ENCODE results near the gene EIF1.

EIF1 gene

DNA sequence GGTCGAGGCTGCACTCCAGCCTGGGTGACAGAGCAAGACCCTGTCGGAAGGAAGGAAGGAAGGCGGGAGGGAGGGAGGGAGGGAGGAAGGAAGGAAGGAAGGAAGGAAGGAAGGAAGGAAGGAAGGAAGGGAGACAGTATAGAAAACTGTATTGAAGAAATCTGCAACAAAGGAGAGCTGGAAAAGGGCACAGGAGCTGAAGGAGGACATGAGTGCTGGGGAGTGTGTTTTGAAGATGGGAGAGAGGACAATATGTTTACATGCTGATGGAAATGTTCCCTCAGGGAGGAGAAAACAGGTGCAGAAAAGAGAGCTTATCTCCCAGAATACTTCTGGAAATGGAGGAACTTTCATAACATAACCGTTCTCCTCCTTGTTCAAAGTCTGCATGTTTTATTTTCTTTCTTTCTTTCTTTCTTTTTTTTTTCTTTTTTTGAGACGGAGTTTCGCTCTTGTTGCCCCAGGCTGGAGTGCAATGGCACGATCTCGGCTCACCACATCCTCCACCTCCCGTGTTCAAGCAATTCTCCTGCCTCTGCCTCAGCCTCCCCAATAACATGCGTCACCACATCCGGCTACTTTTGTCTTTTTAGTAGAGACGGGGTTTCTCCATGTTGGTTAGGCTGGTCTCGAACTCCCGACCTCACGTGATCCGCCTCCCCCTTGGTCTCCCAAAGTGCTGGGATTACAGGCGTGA, 48.4 kb downstream of the EIF1 start:
- DNase-seq (ENCODE audit: low read depth) = no peak

DNA sequence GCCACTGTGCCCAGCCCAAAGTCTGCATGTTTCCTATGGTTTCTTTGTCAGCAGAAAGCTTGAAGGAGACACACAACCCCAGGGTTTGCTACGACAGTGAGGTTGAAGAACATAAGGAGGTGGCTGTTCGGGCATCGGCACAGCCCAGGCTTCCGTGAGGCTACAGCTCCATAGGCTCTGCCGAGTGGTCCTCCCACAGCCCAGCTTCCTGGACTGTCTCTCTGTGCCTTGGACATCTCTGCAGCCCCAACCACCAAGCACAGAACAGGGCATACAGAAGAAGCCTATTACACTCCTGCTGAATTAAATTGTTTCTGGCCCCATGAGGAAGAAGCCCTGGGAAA, 49.0 kb downstream of the EIF1 start:
- DNase-seq (ENCODE audit: low read depth) = no peak

DNA sequence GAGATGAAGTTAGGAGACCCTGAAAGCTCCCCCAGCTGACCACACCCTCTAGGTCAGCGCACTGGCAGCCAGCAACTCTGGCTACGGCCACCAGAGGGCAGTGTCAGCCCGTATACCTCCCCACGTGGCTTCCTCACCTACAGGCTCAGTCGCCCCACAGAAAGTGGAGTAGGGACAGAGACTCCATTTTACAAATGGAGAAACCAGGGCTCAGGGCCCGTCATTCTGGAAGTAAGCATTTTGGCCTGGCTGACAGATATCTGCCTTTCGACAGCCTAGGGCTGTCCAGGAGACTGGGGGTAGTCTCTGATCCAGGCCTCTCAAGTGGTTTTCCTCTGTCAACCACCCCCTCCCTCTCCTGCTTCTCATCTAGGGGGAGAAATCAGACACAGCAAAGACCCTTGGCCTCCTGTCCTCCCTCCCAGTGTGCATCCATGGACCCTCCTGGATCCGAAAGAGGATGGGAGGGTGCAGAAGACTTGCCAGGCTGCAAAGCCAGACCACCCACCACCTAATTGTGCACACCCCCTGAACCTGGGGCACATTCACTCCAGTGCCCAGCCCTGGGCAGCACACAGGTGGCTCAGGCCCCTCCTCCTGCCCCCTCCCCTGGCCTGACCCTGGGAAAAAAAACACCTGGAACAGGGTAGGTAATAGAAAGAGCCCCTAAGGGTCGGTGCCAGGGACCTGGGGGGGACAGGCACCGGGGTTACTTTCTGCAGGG, 49.6 kb downstream of the EIF1 start:
- peak; percentile 59 for DNase-seq (ENCODE audit: low read depth)

DNA sequence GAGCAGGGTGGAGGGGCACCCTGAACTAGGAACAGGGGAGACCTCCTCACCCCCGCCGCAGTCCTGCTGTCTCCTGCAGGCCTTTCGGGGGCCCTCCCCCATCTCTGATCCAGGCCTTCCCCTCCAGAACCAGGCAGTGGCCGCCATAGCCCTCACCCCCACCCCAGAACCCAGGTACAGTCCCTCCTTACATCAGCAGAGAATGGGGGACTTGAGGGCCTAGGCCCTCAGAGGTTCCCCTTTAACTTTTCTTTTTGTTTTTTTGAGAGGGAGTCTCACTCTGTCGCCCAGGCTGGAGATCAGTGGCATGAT, 50.1 kb downstream of the EIF1 start:
- DNase-seq (ENCODE audit: low read depth) = no peak

DNA sequence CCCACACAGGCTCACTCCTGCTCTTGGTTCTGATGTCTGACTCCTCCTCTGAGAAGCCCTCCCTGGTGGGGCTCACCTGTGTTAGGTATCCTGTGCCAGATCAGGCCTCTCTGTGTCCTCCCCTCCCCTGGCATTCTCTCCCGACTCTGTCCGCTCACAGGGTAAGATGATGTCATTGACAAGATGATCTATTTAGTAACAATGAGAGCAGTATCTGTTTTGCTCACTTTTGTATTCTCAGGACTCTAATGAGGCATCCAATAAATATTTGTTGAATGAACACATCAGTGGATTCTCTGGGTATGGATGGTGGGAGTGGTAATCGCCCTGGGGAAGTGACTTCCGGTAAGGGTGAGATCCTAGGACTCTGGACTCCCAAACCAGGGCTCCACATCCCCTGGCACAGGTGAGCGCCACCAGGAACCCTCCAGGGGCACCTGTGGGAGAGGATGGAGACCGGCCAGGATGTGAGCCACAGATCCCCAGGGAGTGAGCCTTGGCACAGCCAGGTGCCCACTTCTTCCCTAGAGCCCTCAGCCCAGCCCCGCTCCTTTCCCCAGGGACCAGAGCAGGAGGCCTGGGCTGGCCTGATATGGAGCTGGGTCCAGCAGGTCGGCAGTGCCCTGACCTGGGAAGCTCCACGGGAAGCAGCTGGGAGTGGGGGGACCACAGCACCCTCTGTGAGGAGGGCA, 51.1 kb downstream of the EIF1 start:
- no peak for DNase-seq (ENCODE audit: low read depth)

DNA sequence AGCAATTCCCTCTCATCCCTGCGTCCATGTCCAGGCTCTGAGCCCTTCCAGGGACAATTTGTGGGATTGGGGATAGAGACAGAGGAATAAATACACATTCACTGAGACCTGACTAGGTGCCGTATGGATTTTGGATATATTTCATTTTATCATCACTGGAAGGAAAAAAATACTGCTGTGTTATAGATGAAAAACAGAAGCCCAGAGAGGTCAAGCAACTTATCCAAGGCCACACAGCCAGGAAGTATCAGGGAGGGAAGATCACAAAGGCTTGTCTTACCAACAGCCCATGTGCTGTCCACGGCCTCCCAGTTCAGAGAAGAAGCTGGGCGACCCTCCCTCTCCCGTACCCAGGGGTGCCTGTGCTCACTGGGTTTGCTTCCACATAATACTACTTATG, 51.8 kb downstream of the EIF1 start:
- DNase-seq (ENCODE audit: low read depth) = no peak

DNA sequence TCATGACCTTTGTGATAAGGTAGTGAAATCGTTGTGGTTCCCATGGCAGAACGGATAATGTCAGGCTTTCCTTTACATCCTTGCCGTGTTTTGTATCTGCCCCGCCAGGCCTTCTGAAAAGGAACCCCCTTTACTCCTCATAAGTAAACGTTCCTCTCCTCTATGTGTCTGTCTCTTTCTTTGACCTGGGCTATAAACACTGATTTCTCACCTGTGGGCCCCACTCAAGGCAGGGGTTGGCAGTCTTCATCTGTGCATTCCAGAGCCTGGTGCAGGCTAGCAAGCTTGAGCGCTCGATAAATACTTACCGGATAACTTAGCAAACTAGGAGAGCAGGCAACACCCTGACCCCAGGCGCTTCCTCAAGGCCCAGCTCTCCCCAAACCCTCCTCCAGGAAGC, 53.0 kb downstream of the EIF1 start:
- DNase-seq (ENCODE audit: low read depth) = no peak

Measured in stimulated activated CD8-positive, alpha-beta memory T cell treated with anti-CD3 and anti-CD28 coated beads, Interleukin-7, amount 100 ng/mL, for 24 hours (primary cell).